Epithelial cell of esophagus (primary cell): Measurements from ENCODE around the gene TLE1.

ENCODE experiments used
- DNase-seq: peaks from one replicate; pipeline ENCODE4 v3.0.0; 2010; ENCODE audit warnings: low read depth
- H3K4me3 ChIP-seq: 2 replicates; pipeline ENCODE4 v1.5.1; 2011; ENCODE audit warnings: mild to moderate bottlenecking, low read length, control low read depth
- TF ChIP-seq, protein P1 (sequence below): IDR thresholded peaks from 2 replicates; pipeline ENCODE4 v1.5.1; 2011; ENCODE audit warnings: low read depth, mild to moderate bottlenecking, low read length, control low read depth, inconsistent platforms; ENCODE audit not compliant: insufficient read depth; ENCODE audit errors: missing control alignments

TLE1 gene

GRCh38 chr9:81585191-81585763, 104.1 kb downstream of the TLE1 start:
- TF ChIP-seq, protein P1, sequence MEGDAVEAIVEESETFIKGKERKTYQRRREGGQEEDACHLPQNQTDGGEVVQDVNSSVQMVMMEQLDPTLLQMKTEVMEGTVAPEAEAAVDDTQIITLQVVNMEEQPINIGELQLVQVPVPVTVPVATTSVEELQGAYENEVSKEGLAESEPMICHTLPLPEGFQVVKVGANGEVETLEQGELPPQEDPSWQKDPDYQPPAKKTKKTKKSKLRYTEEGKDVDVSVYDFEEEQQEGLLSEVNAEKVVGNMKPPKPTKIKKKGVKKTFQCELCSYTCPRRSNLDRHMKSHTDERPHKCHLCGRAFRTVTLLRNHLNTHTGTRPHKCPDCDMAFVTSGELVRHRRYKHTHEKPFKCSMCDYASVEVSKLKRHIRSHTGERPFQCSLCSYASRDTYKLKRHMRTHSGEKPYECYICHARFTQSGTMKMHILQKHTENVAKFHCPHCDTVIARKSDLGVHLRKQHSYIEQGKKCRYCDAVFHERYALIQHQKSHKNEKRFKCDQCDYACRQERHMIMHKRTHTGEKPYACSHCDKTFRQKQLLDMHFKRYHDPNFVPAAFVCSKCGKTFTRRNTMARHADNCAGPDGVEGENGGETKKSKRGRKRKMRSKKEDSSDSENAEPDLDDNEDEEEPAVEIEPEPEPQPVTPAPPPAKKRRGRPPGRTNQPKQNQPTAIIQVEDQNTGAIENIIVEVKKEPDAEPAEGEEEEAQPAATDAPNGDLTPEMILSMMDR: no peak
- H3K4me3 ChIP-seq: no peak overlapping the region
- no peak for DNase-seq

- TF ChIP-seq, protein P1: no peak
- no peak for DNase-seq
- no peak overlapping the region for H3K4me3 ChIP-seq
Measured at GRCh38 chr9:81584099-81584498, 105.2 kb downstream of the TLE1 start.

DNA sequence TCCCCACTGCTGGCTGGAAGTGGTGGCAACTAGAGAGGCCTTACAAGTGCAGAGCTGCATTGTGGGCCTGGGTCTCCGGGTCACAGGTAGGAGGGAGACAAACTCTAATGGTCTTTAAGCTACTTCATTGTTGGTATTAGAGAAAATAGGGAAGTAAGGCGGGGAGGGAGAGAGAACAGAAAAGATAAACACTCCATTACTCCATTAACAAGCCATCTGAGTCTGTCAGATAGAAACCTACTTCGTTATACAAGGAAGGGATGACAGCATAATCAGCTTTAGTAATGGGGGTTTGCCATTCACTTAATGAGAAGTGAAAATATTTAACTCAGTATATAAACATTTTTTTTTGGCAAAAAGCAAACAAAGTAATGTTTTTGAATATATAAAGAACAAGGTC, 107.4 kb downstream of the TLE1 start:
- TF ChIP-seq, protein P1: no peak
- DNase-seq: no peak
- no peak overlapping the region for H3K4me3 ChIP-seq

- DNase-seq: no peak
- no peak overlapping the region for H3K4me3 ChIP-seq
- TF ChIP-seq, protein P1: no peak
Measured at GRCh38 chr9:81579381-81579780, 110.0 kb downstream of the TLE1 start.

- no peak for DNase-seq
- TF ChIP-seq, protein P1: no peak
Measured at GRCh38 chr9:81578606-81579005, 110.7 kb downstream of the TLE1 start.

DNA sequence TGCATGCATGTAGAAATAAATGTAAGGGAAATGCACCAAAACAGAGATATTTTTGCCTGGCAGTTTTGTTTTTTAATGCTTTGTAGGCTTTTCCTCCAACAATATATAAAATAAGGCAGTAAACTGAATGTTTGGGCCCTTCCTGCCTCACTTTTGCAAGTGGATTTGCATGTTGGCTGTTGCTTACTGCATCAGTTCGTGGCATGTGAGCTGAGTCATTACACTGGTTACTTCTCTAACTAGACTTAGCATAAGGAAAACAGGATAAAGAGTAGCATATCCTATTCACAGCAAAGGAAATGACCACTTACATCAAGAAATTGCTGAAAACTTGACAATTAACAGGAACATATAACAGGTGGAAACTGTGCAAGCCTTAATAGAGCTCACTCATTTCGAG, 113.4 kb downstream of the TLE1 start:
- DNase-seq: peak; percentile 40
- TF ChIP-seq, protein P1: no peak
- H3K4me3 ChIP-seq: no peak overlapping the region

More at GRCh38 chr9:81578606-81579005, 110.7 kb downstream of the TLE1 start:
- H3K4me3 ChIP-seq: no peak overlapping the region

GRCh38 chr9:81574405-81574804, 114.9 kb downstream of the TLE1 start:
- peak; percentile 15 for DNase-seq
- H3K4me3 ChIP-seq: no peak overlapping the region
- TF ChIP-seq, protein P1: no peak
